ENCODE results near the gene ZFHX3.

Gene ZFHX3

DNA sequence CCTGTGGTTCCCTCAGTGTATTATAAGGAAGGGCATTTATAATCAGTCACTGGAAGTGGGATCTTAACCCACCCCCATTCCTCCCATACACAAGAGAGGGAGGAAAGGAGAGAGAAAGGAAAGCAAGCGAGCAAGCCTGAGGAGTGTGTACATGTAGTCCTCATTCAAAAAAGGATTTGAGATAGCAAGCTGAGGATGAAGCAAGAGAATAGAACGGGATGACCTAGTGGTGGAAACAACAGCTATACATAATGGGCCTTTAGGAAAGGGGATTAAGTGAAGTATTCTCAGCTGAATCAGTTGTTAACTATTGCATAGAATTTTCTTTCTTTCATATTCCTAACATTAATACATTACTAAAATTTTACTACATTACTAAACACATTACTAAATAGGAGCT, 281.4 kb downstream of the ZFHX3 start:
- no peak for TF ChIP-seq FOXP2 (optimal IDR thresholded peaks at IDR 0.05; ENCODE audit: control extremely low read depth, extremely low read length, insufficient read depth)
- H3K27ac ChIP-seq, result no peak overlapping the region
- no peaks in the 10 kb centered on the region for H3K9me3 ChIP-seq (ENCODE audit: low read depth, low read length)
- no peaks in the 10 kb centered on the region for H3K36me3 ChIP-seq (ENCODE audit: insufficient read depth, low read length)
- H3K9ac ChIP-seq (ENCODE audit: insufficient read length), result no peak overlapping the region
- DNase-seq (ENCODE audit: low read depth, low spot score), result no peak
- H3K4me3 ChIP-seq, result no peak overlapping the region

DNA sequence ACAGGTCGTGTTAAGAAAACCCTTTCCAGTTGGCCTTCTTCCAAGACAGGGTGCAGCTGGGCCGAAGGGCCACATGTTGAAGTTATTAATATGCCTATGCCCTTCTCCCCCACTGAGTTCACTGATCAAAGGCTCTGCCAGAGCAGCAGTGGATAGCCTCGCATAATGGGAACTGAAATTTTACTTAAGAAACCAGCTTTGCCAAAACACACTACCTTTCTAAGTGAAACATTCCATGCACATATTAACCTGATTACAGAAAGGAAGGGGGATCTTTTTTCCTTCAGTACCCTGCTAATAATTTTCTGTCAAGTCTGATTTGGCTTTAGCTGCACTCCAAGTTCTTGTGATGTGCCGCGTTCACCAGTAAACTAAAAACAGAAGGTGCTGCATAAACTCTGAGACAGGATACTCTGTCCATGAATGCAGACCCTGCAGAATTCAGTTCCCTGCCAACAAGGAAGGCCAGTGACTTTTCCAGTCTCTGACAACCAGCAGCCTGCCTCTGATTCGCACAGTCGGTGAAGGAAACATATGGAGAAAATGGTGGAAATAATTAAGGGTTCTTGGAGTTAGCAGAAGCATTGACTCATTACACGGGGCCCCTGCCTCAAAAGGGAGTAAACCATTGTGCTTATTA, 283.8 kb downstream of the ZFHX3 start:
- Histone ChIP-seq H3K9me3 (ENCODE audit: low read depth, low read length) (no peaks in the 10 kb centered on the region), H3K27ac (no peak overlapping the region), H3K4me3 (no peak overlapping the region), H3K36me3 (ENCODE audit: insufficient read depth, low read length) (no peaks in the 10 kb centered on the region), H3K9ac (ENCODE audit: insufficient read length) (no peak overlapping the region)
- TF ChIP-seq POLR2AphosphoS5 (IDR thresholded peaks at IDR 0.05; ENCODE audit: borderline replicate concordance, low read depth, low read length), result no peak
- no peak for TF ChIP-seq FOXP2 (optimal IDR thresholded peaks at IDR 0.05; ENCODE audit: control extremely low read depth, extremely low read length, insufficient read depth)
- TF ChIP-seq EZH2 (IDR thresholded peaks at IDR 0.05), result no peak
- DNase-seq (ENCODE audit: low read depth, low spot score), result no peak

DNA sequence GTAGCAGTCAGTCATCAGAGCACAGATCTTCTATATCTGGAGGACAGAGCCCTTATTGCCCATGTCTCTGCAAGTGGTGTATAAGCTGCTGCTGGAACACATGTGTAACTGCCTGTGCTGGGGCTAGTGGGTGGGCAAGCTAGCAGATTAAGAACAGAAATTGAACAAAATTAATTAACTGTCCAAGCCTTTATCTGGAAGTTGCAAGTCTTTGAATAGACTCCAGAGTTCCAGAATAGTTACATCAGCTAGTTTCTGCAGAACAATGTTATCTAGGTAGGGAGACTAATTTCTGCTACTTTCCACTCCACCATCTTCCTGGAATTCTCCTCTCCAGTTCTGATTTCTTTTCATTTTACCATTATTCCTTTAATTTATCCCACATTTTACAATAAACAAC, 287.3 kb downstream of the ZFHX3 start:
- Histone ChIP-seq H3K27ac (no peak overlapping the region), H3K9me3 (ENCODE audit: low read depth, low read length) (no peaks in the 10 kb centered on the region)
- TF ChIP-seq POLR2AphosphoS5 (IDR thresholded peaks at IDR 0.05; ENCODE audit: borderline replicate concordance, low read depth, low read length), result no peak
- TF ChIP-seq FOXP2 (optimal IDR thresholded peaks at IDR 0.05; ENCODE audit: control extremely low read depth, extremely low read length, insufficient read depth), result no peak
- no peak for TF ChIP-seq EZH2 (IDR thresholded peaks at IDR 0.05)

DNA sequence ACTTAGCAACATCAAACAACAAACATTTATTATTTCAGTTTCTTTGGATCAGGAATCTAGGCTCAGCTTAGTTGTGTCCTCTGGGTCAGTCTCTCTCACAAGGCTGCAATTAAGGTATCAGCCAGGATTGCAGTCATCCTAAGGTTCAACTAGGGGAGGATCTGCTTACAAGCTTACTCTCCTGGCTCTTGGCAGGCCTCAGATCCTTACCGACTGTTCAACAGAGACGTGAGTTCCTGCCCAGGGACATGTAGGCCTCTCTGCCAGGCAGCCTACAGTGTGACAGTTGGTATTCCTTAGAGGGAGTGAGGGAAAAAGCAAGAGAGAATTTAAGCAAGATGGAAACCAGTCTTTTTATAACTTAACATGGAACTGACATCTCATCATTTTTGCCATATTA, 294.0 kb downstream of the ZFHX3 start:
- TF ChIP-seq POLR2AphosphoS5 (IDR thresholded peaks at IDR 0.05; ENCODE audit: borderline replicate concordance, low read depth, low read length) (no peak), FOXP2 (optimal IDR thresholded peaks at IDR 0.05; ENCODE audit: control extremely low read depth, extremely low read length, insufficient read depth) (no peak), EZH2 (IDR thresholded peaks at IDR 0.05) (no peak)
- H3K9me3 ChIP-seq (ENCODE audit: low read depth, low read length), result no peaks in the 10 kb centered on the region
- no peak for DNase-seq (ENCODE audit: low read depth, low spot score)
- no peak overlapping the region for H3K4me3 ChIP-seq
- H3K27ac ChIP-seq, result no peak overlapping the region
- H3K36me3 ChIP-seq (ENCODE audit: insufficient read depth, low read length), result no peaks in the 10 kb centered on the region
- H3K9ac ChIP-seq (ENCODE audit: insufficient read length), result no peak overlapping the region

More for the DNA sequence above, 287.3 kb downstream of the ZFHX3 start:
- no peak for DNase-seq (ENCODE audit: low read depth, low spot score)
- H3K4me3 ChIP-seq, result no peak overlapping the region
- no peak overlapping the region for H3K9ac ChIP-seq (ENCODE audit: insufficient read length)
- H3K36me3 ChIP-seq (ENCODE audit: insufficient read depth, low read length), result no peaks in the 10 kb centered on the region

DNA sequence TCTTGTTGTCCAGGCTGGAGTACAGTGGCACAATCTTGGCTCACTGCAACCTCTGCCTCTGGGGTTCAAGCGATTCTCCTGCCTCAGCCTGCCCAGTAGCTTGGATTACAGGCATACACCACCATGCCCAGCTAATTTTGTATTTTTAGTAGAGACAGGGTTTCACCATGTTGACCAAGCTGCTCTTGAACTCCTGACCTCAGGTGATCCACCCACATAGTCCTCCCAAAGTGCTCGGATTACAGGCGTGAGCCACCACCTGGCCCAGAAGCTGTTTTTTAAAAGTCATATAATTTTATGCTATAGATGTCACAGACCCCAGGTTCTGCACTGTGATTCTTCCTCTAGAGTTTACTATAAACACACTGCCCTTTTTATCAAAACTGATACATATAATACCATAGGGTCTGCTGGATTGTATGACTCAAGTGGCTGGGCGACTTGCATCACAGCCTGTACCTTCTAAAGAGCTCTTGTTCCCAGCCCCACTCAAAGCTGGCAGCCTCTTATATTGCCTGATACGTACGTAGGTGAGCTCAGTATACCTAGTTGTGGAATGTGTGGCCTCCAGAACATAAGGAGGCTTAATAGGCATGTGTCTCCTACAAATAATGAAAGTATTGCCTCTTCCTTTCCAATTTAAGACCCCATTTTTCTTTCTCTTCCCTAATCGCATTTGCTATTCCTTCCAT, 295.8 kb downstream of the ZFHX3 start:
- H3K4me3 ChIP-seq, result no peak overlapping the region
- H3K9ac ChIP-seq (ENCODE audit: insufficient read length), result no peak overlapping the region
- H3K27ac ChIP-seq, result no peak overlapping the region
- no peak for DNase-seq (ENCODE audit: low read depth, low spot score)
- H3K36me3 ChIP-seq (ENCODE audit: insufficient read depth, low read length), result no peaks in the 10 kb centered on the region
- no peak for TF ChIP-seq EZH2 (IDR thresholded peaks at IDR 0.05)
- no peak for TF ChIP-seq POLR2AphosphoS5 (IDR thresholded peaks at IDR 0.05; ENCODE audit: borderline replicate concordance, low read depth, low read length)
- no peak for TF ChIP-seq FOXP2 (optimal IDR thresholded peaks at IDR 0.05; ENCODE audit: control extremely low read depth, extremely low read length, insufficient read depth)
- H3K9me3 ChIP-seq (ENCODE audit: low read depth, low read length), result no peaks in the 10 kb centered on the region

DNA sequence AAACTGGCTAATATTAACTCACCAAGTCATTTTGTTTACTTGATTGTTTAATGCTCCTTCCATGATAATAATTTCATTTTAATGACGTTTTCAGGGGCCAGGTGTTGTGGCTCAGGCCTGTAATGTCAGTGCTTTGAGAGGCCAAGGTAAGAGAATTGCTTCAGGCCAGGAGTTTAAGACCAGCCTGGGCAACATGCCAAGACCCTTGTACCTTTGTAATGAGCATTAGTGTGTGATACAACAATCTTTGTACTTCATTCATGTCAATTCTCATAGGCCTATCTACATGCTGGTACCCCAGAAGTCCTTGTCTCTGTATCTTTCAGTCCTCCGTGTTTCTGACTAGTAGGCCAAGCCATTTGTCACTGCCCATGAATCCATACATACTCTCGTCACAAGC, 296.9 kb downstream of the ZFHX3 start:
- DNase-seq (ENCODE audit: low read depth, low spot score), result no peak
- H3K36me3 ChIP-seq (ENCODE audit: insufficient read depth, low read length), result no peaks in the 10 kb centered on the region
- no peak overlapping the region for H3K9ac ChIP-seq (ENCODE audit: insufficient read length)
- no peak overlapping the region for H3K4me3 ChIP-seq
- H3K27ac ChIP-seq, result no peak overlapping the region
- TF ChIP-seq FOXP2 (optimal IDR thresholded peaks at IDR 0.05; ENCODE audit: control extremely low read depth, extremely low read length, insufficient read depth) (no peak), EZH2 (IDR thresholded peaks at IDR 0.05) (no peak), POLR2AphosphoS5 (IDR thresholded peaks at IDR 0.05; ENCODE audit: borderline replicate concordance, low read depth, low read length) (no peak)
- H3K9me3 ChIP-seq (ENCODE audit: low read depth, low read length), result no peaks in the 10 kb centered on the region

DNA sequence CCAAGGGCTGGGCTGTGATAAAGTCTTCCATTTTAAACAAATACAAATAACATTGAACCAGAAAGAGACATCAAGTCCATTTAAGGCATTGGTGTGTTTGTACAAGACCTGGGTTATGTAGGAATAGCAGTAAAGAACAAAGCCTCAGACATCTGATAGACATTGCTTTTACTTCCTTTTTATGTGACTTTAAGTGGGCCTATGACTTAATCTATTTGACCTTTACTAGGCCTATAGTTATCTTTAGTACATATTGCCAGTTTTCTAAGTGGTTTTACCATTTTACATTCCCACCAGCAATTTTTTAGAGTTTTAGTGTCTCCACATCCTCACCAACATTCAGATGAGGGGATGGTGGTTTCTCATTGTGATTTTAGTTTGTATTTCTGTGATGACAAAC, 298.8 kb downstream of the ZFHX3 start:
- no peak for DNase-seq (ENCODE audit: low read depth, low spot score)

DNA sequence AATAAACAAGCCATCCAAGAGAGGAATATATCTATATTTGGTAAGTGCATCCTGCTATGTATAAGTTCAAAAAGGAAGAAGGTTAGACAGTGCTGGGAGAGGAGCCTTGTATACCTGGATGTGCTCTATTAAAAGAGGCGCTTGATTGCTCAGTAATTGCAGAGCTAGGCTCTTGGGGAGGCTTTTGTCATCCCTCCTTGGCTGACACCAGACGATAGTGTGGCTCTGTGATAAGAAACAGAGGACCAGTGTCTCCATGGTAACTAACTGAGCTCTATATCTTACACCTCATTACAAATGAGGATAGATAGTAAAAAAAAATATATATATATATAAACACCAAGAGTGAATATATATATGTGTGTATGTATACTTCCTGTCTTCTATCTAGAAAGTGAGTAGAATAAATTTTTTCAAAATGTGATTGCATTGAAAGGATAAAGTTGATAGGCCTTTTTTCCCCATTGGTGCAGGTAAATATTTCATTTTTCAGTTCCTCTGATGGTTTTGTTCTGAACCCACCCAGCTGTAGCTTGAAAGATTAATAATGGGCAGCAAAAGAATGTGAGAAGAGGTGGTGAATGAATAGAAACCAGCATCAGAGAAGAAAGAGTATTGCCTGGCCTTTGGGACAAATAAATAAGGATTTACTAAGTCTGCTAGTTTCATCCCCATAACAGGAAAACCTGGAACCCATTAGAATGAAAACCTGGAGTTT, 303.7 kb downstream of the ZFHX3 start:
- H3K4me3 ChIP-seq, result no peak overlapping the region
- H3K27ac ChIP-seq, result no peak overlapping the region
- H3K9me3 ChIP-seq (ENCODE audit: low read depth, low read length), result no peaks in the 10 kb centered on the region
- H3K9ac ChIP-seq (ENCODE audit: insufficient read length), result no peak overlapping the region
- no peaks in the 10 kb centered on the region for H3K36me3 ChIP-seq (ENCODE audit: insufficient read depth, low read length)
- TF ChIP-seq EZH2 (IDR thresholded peaks at IDR 0.05), result no peak
- TF ChIP-seq POLR2AphosphoS5 (IDR thresholded peaks at IDR 0.05; ENCODE audit: borderline replicate concordance, low read depth, low read length), result no peak
- no peak for TF ChIP-seq FOXP2 (optimal IDR thresholded peaks at IDR 0.05; ENCODE audit: control extremely low read depth, extremely low read length, insufficient read depth)
- no peak for DNase-seq (ENCODE audit: low read depth, low spot score)

More for the DNA sequence above, 298.8 kb downstream of the ZFHX3 start:
- H3K9ac ChIP-seq (ENCODE audit: insufficient read length), result no peak overlapping the region
- H3K36me3 ChIP-seq (ENCODE audit: insufficient read depth, low read length), result no peaks in the 10 kb centered on the region
- no peak for TF ChIP-seq EZH2 (IDR thresholded peaks at IDR 0.05)
- no peak for TF ChIP-seq POLR2AphosphoS5 (IDR thresholded peaks at IDR 0.05; ENCODE audit: borderline replicate concordance, low read depth, low read length)
- TF ChIP-seq FOXP2 (optimal IDR thresholded peaks at IDR 0.05; ENCODE audit: control extremely low read depth, extremely low read length, insufficient read depth), result no peak
- H3K4me3 ChIP-seq, result no peak overlapping the region
- no peaks in the 10 kb centered on the region for H3K9me3 ChIP-seq (ENCODE audit: low read depth, low read length)
- no peak overlapping the region for H3K27ac ChIP-seq

All from SK-N-MC (cell line).